GM12864 (cell line): Measurements from ENCODE around the gene PHKA2.

Experiments
- DNase-seq: peaks from one replicate; pipeline ENCODE4 v3.0.0-alpha.2; 2011; ENCODE audit warnings: low read depth
- H3K4me3 ChIP-seq: 2 replicates; pipeline ENCODE4 v1.5.1; 2011; ENCODE audit warnings: mild to moderate bottlenecking, low read depth, low read length, control low read depth
- CTCF ChIP-seq: IDR thresholded peaks from 2 replicates; pipeline ENCODE4 v1.5.1; 2011; ENCODE audit warnings: low read depth, mild to moderate bottlenecking, moderate library complexity, low read length, control low read depth, inconsistent platforms; ENCODE audit errors: missing control alignments

Gene PHKA2

DNA sequence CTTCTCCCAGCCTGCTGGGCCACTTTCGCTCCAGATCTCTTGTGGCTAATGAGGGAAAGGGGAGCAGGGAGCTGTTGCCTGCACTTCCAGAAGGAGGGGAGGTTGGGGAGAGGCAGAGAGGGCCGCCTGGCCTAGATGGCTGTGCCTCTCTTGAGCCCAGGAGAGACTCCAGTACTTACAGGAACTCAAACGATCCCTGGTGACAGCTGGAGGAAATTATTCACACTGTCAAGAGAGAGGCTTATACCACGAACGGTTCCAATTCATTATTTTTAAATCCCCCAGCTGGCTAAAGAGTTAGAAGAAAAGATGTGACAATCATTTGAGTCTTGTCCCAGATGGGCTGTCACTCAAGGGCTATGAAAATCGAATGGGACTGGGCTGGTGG lies 96.1 kb downstream of the PHKA2 start:
- no peak for TF ChIP-seq CTCF
- no peak for DNase-seq
- H3K4me3 ChIP-seq, result no peak overlapping the region

DNA sequence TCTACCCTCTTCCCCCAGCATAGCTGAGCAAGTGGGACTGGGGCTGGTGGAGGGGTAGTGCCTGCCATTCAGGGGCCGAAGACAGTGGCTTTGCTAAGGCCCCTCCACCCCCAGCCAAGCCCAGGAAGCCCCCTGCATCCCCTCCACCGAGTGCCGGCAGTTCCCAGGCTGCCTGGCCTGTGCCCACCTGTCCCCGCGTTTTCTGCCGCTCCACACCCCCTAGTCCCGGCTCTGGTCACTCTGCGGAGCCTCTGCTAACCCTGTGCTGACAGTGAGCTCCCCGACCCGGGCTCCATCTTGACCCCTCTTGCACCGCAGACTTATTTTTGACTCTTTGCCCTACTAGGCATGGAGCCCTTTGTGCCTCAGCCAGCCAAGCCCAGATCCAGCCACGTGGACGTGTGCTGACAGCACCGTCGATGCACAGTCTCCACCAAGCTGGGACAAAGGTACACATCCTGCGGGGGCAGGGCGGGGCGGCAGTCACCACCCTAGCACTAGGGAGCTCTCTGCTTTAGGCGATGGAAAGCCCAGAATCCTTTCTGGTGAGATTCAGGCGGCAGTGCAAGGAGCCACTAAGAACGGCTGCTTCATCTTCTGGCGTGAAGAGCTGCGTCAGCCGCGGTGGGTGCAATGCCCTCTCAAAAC lies 96.6 kb downstream of the PHKA2 start:
- no peak for DNase-seq
- TF ChIP-seq CTCF, result no peak
- H3K4me3 ChIP-seq, result peak overlapping the region; percentile 54

DNA sequence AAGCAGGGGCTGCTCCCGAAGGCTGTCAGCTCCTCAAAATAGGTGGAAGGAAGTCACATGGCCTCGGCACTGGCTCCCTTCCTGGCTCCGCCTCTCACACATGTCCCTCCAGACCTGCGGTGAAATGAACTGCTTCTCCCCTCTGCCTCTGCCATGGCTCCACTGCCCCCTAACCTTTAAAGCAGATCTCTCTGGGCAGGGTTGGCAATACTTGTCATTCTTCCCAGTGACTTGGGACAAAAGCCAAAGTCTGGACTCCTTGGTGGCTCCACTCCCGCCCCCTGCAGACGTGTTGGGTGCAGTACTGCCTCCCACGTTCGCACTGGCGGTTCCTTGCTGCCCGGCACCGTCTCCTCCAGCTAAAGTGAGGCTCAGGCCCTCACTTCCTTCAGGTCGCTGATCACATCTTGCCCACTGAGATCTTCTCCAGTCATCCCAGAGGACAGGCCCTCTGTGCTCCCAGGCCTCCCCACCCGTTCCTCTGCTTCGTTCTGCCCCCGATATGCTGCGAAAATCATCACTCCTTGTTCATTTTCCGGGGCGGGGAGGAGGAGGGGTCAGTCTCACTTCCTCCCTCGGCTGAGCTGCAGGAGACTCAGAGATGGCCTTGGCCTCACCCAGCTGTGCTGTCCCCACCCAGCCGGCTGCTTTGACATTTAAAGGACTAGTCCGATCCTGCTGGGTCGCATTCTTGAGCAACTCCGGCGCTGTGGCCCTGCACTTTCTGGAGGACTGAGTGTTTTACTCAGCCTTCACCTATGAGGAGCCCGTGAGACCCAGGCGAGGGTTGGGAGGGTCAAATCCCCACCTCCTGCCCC lies 97.4 kb downstream of the PHKA2 start:
- peak overlapping the region; percentile 54 for H3K4me3 ChIP-seq
- DNase-seq, result peak; percentile 43
- peak; percentile 67 for TF ChIP-seq CTCF

- no peak for TF ChIP-seq CTCF
- DNase-seq, result no peak
- H3K4me3 ChIP-seq, result peak overlapping the region; percentile 54
Observed at GRCh38 chrX:18886005-18886343, 97.9 kb downstream of the PHKA2 start.

GRCh38 chrX:18885328-18886004 lies 98.4 kb downstream of the PHKA2 start:
- H3K4me3 ChIP-seq, result peak overlapping the region; percentile 54
- TF ChIP-seq CTCF, result no peak
- peak; percentile 13 for DNase-seq

DNA sequence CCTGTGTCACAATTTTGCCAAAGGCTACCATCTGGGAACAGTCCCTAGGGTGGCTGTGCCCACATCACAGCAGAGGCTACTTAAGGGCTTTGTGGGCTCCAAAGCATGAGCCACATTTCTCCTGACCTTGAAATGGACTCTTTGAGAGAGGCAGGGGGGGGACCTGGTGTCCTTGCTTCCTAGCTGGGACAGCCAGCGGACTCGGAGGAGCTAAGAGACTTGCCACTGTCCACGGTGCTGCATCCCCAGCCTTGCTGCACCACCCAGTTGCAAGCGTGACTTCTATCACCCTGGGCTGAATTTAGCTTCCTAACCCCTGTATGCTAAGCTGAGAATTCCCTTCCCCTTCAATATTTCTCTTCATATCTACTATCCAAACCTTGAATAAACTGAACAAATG lies 99.0 kb downstream of the PHKA2 start:
- no peak for DNase-seq
- no peak for TF ChIP-seq CTCF
- no peak overlapping the region; the same call in 1 of the 2 replicates for H3K4me3 ChIP-seq
